GM18502 (cell line): Measurements from ENCODE around the gene SHISA5.
"Not testable (repeated sequence)": the region's sequence is repeated elsewhere in the genome, so short reads cannot be mapped to it uniquely, and the experiment has no call there.

Experiments
- ATAC-seq: cut with Tn5 transposase; IDR thresholded peaks from one replicate; pipeline ENCODE4 v1.9.1; 2021; ENCODE audit warnings: mild to moderate bottlenecking; ENCODE audit not compliant: unreplicated experiment, poor library complexity

The SHISA5 gene, protein sequence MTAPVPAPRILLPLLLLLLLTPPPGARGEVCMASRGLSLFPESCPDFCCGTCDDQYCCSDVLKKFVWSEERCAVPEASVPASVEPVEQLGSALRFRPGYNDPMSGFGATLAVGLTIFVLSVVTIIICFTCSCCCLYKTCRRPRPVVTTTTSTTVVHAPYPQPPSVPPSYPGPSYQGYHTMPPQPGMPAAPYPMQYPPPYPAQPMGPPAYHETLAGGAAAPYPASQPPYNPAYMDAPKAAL

DNA sequence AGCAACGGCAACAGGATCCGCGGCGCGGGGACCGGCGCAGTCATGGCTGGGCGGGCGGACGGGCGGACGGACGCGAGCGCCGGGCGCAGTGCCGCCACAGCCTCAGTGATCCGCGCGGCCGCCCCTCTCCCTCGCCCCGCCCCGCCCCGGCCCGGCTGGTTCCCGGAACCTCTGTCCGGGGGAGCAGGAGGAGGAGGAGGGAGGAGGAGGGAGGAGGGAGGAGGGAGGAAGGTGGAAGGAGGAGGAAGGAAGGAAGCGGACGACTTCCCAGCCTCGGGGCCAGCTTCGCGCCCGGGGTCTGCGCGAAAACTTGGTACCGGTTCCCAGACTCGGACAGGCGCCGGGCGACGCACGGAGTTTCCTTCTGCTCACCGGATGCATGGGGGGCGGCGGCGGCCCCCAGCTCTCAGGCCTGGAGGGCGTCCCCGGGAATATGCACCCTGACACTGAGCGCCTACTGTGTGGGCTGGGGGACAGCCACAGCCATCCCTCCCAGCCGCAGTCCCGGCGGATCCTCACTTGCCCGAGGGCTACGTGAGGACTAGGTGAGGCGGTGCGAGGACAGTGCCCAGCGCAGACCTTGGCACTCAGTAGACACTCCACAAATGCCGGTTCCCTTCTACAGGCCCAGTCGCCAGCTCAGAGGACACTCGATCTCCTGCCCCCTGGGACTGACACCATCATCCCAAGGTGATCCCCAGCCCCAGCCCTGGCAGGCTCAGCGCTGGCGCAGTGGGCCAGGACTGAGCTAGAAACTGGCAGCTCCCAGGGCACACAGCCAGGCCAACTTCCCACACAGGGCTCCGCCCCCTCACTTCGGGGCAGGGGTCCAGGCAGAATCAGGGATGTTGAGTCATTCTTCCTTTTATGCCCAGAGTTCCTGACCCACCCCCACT is at the start of gene SHISA5:
Gene SHISA5 (minus strand): TSS at position 124 of the 896 bp plus-strand sequence. CDS start 80 bp downstream, at position 44.
- ATAC-seq: peak; percentile 53

DNA sequence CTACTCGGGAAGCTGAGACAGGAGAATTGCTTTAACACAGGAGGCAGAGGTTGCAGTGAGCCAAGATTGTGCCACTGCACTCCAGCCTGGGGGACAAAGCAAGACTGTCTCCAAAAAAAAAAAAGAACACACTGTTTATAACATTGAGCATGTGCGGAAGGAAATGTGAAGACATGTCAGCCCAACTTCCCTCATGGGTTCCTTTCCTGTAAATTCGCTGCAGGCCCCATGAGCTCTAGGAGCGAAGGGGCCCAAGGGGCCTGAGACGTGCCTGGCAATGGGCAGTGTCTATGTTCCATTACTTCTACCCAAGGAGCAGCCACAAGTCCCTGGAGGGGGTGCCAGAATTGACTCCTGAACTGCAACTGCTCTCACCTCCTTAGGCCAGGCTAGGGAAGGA is 49.4 kb upstream of the SHISA5 start:
- no peak for ATAC-seq

DNA sequence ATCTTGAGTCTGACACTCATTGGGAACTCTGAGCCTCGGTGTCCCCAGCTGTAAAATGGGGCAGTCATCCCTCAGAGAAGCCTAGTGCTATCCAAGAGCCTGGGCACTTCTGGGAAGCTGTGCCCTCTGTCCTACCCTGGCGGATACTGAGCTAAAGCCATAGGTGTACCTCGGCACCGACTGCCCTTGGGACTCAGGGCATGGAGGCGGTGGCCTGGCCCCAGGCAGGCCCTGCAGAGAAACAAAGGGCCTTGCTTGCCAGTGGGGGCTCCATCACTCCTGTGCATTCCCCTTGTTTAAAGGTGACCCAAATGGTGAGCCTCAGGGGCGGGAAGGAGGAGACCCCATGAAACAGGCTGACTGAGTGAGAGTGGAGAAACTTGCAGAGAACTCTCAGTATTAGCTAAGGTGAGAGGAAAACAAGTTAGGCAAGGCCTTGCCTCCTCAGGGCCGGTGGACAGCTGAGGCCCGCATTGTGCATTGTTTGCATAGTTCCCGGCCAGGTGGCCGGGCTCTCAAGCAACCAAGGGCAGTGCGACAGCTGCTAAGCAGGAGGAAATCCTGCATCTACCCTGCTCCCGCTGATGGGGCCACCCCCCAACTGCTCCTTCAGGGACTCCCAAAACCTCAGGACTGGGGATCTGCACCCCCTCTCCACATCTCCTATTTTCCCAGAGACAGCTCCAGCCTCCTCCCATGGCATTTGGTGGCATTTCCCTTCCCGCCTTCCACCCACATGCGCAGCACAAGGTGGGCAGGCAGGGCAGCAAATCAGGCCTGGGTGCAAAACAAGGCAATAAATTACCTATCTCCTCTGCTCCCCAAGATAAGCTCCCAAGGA is 48.4 kb upstream of the SHISA5 start:
- no peak for ATAC-seq

DNA sequence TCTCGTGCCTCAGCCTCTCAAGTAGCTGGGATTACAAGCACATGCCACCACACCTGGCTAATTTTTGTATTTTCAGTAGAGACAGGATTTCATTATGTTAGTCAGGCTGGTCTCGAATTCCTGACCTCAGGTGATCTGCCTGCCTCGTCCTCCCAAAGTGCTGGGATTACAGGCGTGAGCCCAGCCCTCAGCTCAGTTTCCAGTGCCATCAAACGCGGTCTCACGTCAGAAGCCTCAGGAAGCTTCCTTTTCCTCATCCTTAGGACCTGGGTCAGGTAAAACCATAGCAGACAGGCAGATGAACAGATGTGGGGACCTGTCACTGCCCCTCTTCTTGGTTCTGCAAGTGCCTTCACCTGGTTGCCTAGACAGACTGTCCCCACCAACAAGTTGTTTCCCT is 47.7 kb upstream of the SHISA5 start:
- ATAC-seq: not testable (repeated sequence)

DNA sequence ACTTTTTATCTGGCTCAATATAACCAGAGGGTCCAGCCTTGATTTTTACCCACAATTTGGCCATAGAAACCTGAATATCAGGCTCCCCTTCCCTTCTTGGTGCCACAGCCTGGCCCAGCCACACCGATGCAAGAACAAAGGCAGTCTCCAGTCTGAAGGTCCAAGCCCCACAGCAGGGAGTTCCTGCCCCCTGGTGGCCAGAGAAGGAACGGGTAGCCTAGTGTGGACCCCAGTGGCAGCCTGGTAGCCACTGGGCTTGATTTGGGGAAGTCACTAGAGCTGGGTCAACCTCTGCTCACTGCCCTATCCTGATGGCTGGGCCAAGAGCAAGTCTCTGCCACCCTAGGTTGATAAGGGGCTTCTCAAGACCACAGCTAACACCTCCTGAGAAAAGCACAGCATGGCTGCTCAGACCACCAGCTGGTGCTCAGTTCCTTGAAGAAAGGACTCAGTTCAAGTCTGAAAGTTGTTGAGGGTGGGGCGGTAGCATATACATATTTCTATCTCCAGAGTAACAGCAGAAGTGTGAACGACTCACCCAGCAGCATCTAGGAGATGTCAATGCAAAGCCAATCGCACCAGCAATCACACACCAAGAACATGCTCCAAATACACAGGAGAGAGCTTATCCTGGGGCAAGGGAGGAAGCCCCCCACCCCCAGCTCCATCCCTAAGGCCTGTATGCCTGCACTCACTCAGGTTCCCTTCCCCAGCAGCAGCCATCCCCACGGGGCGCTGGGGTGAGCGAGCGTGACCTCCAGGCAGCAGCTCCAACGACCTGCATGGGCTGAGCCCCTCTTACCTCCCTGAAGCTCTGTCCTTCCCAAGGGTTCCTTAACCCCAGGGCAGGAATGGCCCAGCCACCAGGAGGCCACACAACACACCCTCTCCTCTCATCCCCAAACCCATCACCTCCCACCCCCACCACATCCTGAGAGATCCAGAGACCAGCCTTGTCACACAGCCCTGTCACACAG is 45.0 kb upstream of the SHISA5 start:
- peak; percentile 57 for ATAC-seq

DNA sequence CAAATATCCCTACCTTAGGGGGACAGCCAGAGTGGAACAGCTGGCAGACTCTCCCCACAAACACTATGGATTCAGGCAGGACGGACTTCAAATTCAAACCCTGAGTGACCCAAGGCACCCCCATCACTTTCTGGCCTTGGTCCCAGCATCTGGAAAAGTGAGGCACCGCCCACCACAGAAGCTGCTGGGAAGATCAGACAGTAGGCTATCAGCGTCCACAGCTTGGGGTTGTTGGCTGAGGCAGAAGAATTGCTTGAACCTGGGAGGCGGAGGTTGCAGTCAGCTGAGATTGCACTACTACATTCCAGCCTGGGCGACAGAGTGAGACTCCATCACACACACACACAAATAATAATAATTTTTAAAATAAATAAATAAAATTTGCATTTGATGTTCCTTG is 44.2 kb upstream of the SHISA5 start:
- no peak for ATAC-seq

DNA sequence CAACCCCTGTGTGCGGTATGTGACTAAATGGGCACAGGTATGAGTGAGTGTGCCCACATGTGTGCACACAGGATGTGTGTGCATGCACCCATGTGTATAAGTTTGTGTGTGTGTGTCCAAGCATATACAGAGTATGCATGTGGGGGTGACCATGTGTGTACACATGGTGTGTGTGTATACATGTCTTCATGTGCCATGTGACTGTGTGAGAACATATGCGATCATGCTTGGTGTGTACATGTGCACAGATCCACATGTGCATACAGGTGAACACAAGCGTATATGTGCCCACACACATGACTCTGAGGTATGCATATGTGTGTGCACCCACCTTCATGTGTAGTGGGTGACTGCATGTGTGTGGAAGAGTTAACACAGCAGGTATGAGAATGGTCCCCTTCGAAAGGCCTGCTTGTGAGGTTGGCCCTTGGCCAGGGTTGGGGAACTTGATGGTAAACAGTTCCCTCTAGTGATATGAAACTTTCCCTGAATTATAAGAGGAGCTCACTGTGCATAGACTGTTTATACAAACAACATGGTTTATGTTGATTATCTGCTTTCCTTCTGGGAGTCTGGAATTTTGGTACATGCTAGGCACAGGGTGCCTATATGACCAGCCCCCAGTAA is 42.3 kb upstream of the SHISA5 start:
- no peak for ATAC-seq

DNA sequence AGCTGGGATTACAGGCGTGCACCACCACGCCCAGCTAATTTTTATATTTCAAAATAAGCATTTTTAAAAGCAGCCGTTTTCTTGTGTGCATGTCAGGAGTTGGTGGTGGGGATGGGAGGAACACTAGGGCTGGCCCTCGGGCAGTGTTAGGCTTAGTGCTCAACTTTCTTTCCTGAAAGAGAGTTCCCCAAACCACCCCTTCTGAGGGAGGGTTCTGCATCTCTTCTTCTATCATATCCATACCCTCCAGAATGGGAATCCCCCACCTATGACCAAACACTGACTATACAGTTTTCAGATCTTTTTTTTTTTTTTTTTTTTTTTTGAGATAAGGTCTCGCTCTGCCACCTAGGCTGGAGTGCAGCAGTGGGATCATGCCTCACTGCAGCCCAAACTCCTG is 40.2 kb upstream of the SHISA5 start:
- ATAC-seq: no peak

DNA sequence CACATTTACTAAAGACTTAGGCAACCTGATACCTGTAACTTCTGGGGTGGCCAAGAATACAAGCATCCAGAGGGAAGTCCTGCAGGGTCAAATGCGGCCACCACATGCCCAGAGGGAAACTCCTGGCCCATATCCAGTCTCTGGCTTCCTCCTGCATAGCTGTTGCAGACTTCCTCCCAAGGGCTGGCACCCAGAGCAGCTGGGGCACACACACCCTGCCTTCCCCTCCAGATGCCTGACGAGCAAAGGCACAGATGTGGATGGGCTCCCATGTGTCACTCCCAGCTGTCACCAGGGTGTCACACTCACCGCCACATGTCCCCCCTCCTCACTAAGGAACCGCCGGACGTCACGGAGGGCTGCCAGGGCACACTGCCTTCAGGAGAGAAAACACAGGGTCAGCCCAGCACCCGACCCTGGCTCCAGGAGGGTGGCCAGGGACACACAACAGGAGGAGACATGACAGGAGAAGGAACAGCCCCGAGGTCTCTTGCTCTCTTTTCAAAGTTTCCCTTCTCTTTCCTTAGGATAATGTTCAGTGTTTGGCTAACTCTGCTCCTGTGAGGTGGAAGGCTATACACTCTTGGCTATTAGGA is 39.4 kb upstream of the SHISA5 start:
- no peak for ATAC-seq

DNA sequence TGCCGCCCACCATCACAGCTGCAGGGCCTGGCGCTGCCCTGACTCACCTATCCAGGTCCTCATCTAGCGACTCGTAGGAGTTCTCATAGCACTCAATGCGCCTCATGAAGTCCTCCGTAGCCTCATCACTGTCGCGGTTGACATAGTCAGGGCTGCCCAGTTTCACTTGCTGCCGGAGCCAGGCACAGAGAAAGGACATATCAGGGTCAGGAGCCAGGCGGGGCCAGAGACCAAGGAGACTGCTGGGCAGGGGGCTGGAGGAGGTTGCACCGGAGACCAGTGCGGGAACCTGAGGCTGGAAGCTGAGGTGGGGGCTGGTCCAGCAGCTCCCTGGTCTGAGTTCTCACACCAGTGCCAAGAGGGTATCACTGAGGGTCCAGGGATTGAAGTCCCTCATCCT is 34.5 kb upstream of the SHISA5 start:
- no peak for ATAC-seq

DNA sequence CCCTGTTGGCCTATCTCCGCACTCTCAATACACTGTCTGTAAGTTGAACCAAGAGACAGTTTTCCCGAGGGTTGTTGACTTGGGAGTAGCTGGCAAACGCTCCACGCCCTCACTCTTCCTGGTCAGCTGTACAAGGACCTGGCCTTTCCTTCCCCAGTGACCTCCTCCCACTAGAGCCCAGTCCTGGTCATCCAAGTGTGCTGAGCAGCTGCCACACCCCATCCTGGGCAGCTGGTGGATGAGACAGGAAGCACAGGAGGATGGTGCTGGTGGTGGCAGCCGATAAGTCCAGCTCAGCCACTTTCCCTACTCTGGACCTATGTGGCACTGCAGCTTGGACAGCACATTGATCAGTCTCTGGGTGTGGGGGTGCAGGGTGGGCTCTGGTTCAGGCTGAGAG is 32.8 kb upstream of the SHISA5 start:
- no peak for ATAC-seq

DNA sequence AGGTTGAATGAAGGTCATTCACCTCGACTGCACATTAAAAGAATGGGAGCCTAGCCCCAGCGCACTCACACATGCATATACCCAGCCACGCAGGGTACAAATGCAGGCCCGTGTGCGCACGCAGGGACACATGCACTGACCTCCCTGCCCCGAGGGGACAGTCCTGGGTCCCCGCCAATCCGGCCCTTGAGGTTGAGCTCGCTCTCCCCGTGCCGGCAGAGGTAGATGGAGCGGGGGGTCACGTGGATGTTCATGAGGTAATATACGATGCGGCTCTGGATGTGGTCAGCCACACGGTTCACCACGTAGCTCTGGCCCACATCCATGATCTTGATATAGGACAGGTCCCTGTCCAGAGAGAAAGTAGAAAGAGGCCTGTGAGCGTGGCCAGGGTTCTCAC is 32.1 kb upstream of the SHISA5 start:
- no peak for ATAC-seq

DNA sequence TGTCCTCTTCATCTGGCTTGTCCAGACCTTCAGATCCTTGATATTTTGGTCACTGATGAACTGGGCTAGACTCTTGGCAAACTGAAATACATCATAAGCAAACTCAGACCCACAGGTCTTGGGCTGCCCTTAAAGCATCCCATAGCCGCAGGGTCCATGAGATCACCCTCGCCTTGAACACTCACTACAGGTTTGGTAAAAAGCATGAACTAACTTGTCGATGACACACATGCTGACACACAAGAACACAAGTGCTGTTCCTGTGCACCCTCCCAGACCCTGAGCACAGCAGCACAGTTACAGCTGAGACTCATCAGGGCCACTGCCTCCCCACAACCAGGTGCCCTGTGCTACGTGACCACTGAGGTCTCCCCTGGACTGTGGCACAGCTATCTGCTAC is 31.6 kb upstream of the SHISA5 start:
- ATAC-seq: no peak

DNA sequence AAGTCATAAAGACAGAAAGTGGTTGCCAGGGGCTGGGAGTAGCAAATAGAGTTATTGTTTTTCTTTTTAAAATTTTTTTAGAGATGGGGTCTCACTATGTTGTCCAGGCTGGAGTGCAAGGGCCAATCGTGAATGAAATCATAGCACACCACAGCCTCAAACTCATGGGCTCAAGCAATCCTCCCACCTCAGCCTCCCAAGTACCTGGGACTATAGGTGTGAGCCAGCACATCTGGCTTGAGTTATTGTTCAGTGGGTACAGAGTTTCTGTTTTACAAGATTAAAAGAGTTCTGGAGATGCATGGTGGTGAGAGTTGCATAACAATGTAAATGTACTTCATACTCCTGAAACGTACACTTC is 29.0 kb upstream of the SHISA5 start:
- ATAC-seq: no peak

DNA sequence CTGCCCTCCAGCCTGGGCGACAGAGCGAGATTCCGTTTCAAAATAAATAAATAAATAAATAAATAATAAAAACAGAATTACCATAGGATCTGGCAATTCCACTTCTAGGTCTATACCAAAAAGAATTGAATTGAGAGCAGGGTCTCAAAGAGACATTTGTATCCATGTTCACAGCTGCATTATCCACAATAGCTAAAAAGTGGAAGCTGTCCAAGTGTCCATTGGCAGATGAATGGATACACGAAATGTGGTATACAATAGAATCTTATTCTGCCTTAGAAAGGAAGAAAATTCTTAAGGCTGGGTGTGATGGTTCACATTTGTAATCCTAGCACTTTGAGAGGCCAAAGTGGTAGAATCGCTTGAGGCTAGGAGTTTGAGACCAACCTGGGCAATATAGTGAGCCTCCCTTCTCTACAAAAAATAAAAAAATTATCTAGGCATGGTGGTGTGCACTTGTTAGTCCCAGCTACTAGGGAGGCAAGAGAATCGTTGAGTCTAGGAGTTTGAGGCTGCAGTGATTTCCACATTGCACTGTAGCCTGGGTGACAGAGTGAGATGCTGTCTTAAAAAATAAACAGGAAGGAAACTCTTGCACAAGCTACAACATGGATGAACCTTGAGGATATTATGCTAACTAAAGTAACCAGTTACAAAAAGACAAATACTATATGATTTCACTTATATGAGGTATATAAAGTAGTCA is 28.4 kb upstream of the SHISA5 start:
- ATAC-seq: no peak

DNA sequence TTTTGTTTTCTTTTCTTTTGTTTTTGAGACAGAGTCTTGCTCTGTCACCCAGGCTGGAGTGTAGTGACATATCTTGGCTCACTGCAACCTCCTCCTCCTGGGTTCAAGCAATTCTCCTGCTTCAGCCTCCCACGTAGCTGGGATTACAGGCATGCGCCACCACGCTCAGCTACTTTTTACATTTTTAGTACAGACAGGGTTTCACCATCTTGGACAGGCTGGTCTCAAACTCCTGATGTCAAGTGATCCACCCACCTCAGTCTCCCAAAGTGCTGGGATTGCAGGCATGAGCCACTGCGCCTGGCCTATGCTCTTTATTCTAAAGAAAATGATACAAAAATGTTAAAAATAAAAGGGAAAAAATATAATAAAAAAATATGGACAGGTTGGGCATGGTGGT is 26.7 kb upstream of the SHISA5 start:
- not testable (repeated sequence) for ATAC-seq

DNA sequence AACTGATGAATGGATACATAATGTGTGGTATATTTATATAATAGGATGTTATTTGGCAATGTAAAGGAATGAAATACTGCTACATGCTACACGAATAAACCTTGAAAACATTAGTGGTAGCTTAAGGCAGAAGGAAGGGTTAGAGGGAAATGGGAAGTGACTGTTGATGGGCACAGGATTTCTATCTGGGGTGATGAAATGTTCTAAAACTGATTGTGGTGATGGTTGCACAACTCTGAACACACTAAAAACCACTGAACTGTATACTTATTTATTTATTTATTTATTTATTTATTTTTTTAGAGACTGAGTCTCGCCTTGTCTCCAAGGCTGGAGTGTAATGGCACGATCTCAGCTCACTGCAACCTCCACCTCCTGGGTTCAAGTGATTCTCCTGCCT is 24.8 kb upstream of the SHISA5 start:
- ATAC-seq: no peak

DNA sequence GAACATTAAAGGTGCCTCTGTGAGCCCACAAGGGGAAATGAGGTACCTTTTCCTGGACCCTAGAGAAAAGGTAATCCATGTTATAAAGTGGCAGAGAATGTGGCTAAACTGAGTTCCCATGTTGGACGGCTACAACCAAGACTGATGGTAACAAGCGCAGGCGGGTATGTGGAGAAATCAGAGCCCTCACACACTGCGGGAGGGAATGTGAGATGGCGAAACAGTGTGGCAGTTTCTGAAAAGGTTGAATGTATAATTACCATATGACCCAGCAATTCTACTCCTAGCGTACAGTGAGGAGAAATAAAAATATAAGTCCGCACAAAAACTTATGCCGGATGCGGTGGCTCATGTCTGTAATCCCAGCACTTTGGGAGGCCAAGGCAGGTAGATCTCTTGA is 24.1 kb upstream of the SHISA5 start:
- no peak for ATAC-seq
